B cell (primary cell): ENCODE results near the gene BMERB1. TPM values are rescaled to one million over a fixed set of nuclear protein-coding genes. Genes with fewer than 3 reads are reported as not detected.

Experiments
- ATAC-seq: fragments of 200-7000 bp; cut with Tn5 transposase; one replicate; pipeline ENCODE4 v1.10.0; 2021; ENCODE audit warnings: low read depth, mild to moderate bottlenecking, moderate number of reproducible peaks, moderate library complexity
- CTCF ChIA-PET: fragments of 350-600 bp; sonication (Branson Sonifier 250); formaldehyde crosslinking; loops from one replicate; lab custom pipeline; 2021; ENCODE audit warnings: antibody characterized with exemption, inconsistent platforms; lab: Charles Lee
- POLR2A ChIA-PET: fragments of 350-600 bp; sonication (Branson Sonifier 250); formaldehyde crosslinking; loops from one replicate; lab custom pipeline; 2021; ENCODE audit warnings: antibody characterized with exemption; lab: Charles Lee
- DNase-seq: peaks from one replicate; pipeline ENCODE4 v3.0.0; 2013
- H2AFZ ChIP-seq: 2 replicates; pipeline ENCODE4 v1.6.1; 2012; ENCODE audit warnings: mild to moderate bottlenecking, low read depth, low read length; ENCODE audit not compliant: insufficient read depth, poor library complexity, severe bottlenecking
- H3K27ac ChIP-seq, 2 donors: 1 replicate in 1 of 2; 2 replicates in 1 of 2; pipeline ENCODE4 v1.5.1; 2012 to 2013; ENCODE audit warnings: low read length in 2 of 2, mild to moderate bottlenecking in 2 of 2, moderate library complexity in 1 of 2
- H3K27me3 ChIP-seq, 4 experiments: fragments of 200-600 bp in 1 of 4; sonication (generic) in 1 of 4; replicated peaks in 1 of 4; 1 replicate in 2 of 4; 2 replicates in 2 of 4; pipeline versions ENCODE4 v1.6.1 to v1.7.0; 2013 to 2016; ENCODE audit warnings: low read length in 3 of 4, mild to moderate bottlenecking in 2 of 4, mixed read lengths in 1 of 4, moderate library complexity in 1 of 4; ENCODE audit not compliant: insufficient read depth in 4 of 4, control insufficient read depth in 3 of 4; ENCODE audit errors: control extremely low read depth in 1 of 4
- H3K36me3 ChIP-seq, 2 experiments: replicated peaks in 1 of 2; 1 replicate in 1 of 2; 2 replicates in 1 of 2; pipeline versions ENCODE4 v1.6.1 to v1.7.1; 2013; ENCODE audit warnings: low read length in 1 of 2; ENCODE audit not compliant: insufficient read depth in 2 of 2, control insufficient read depth in 1 of 2; ENCODE audit errors: control extremely low read depth in 1 of 2, extremely low read depth in 1 of 2
- H3K4me1 ChIP-seq, 2 donors: fragments of 200-600 bp in 1 of 2; sonication (generic) in 1 of 2; 1 replicate in 1 of 2; 2 replicates in 1 of 2; pipeline versions ENCODE4 v1.5.1 to v1.6.1; 2013 to 2017; ENCODE audit warnings: low read length in 2 of 2; ENCODE audit not compliant: control insufficient read depth in 2 of 2, insufficient read depth in 2 of 2
- H3K4me2 ChIP-seq: replicated peaks from 2 replicates; pipeline ENCODE3; 2012; ENCODE audit warnings: mild to moderate bottlenecking, low read depth, low read length; ENCODE audit not compliant: poor library complexity, severe bottlenecking
- H3K4me3 ChIP-seq, 5 experiments: fragments of 200-600 bp in 1 of 5; sonication (generic) in 1 of 5; 1 replicate in 3 of 5; 2 replicates in 2 of 5; pipeline versions ENCODE4 v1.5.1 to v1.7.0; 2011 to 2016; ENCODE audit warnings: low read length in 4 of 5, mild to moderate bottlenecking in 4 of 5, low read depth in 2 of 5, control low read depth in 1 of 5, moderate library complexity in 1 of 5; ENCODE audit not compliant: insufficient read depth in 1 of 5; ENCODE audit errors: control extremely low read depth in 1 of 5, extremely low read depth in 1 of 5
- H3K79me2 ChIP-seq: fragments of 200-600 bp; sonication (generic); one replicate; pipeline ENCODE4 v1.6.0; 2016; ENCODE audit warnings: low read length; ENCODE audit not compliant: control insufficient read depth, insufficient read depth
- H3K9ac ChIP-seq: fragments of 200-600 bp; sonication (generic); 2 replicates; pipeline ENCODE4 v1.6.1; 2017; ENCODE audit warnings: mild to moderate bottlenecking, low read length, moderate library complexity
- H3K9me3 ChIP-seq, 3 donors: one replicate each; pipeline versions ENCODE4 v1.6.1 to v1.7.1; 2013; ENCODE audit warnings: low read length in 2 of 3; ENCODE audit not compliant: control insufficient read depth in 2 of 3, insufficient read depth in 1 of 3; ENCODE audit errors: control extremely low read depth in 1 of 3
- H4K20me1 ChIP-seq: 2 replicates; pipeline ENCODE4 v1.6.0; 2012; ENCODE audit warnings: mild to moderate bottlenecking, low read length; ENCODE audit not compliant: insufficient read depth, control insufficient read depth, poor library complexity, severe bottlenecking
- H3K27ac Mint-ChIP-seq: one replicate; pipeline ENCODE4 v1.8.0; 2021; ENCODE audit warnings: mixed read lengths
- H3K27me3 Mint-ChIP-seq: one replicate; pipeline ENCODE4 v1.8.0; 2021; ENCODE audit warnings: mixed read lengths
- H3K4me1 Mint-ChIP-seq: one replicate; pipeline ENCODE4 v1.8.0; 2021; ENCODE audit warnings: mixed read lengths
- H3K4me3 Mint-ChIP-seq: one replicate; pipeline ENCODE4 v1.8.0; 2021; ENCODE audit warnings: mixed read lengths
- H3K9me3 Mint-ChIP-seq: one replicate; pipeline ENCODE4 v1.8.0; 2022; ENCODE audit warnings: mixed read lengths; ENCODE audit not compliant: insufficient read depth
- CTCF ChIP-seq: fragments of 200-600 bp; IDR thresholded peaks from one replicate; pipeline ENCODE4 v1.8.0; 2022; ENCODE audit warnings: antibody characterized with exemption, mild to moderate bottlenecking
- EZH2 ChIP-seq: IDR thresholded peaks from 2 replicates; pipeline ENCODE4 v1.6.1; 2012; ENCODE audit warnings: borderline replicate concordance, low read depth, mild to moderate bottlenecking, moderate library complexity, low read length; ENCODE audit not compliant: insufficient read depth, poor library complexity, severe bottlenecking
- WGBS: methylation state at CpG from one replicate; pipeline ENCODE4 v1.1.5; 2013; ENCODE audit warnings: missing lambda C conversion rate; ENCODE audit not compliant: insufficient coverage; 5-methylcytosine and 5-hydroxymethylcytosine counted together
- intact Hi-C: fragments of 100-400 bp; cut with micrococcal nuclease; formaldehyde crosslinking; loops from one replicate; pipeline ENCODE4 v1.10.0; 2022
- polyA plus RNA-seq: library from polyadenylated mRNA; depleted of rRNA; stranded (reverse); fragments of >200 nt; gene quantifications from 2 replicates; pipeline ENCODE4 v1.2.3, GENCODE V29; 2012
- total RNA-seq, 2 donors: library from RNA; stranded (reverse); fragments of 120-200 nt in 1 of 2; gene quantifications; 1 replicate in 1 of 2; 2 replicates in 1 of 2; pipeline versions ENCODE4 v1.2.3 to v1.2.4, GENCODE V29; 2013 to 2022

Gene BMERB1
- total and polyA plus RNA-seq, 2 donors (not counting 1 experiment from before 2014, with no cell fraction given): 2.2 to 11.2 TPM

GRCh38 chr16:15593235-15593634 is 158.8 kb downstream of the BMERB1 start:
- H3K4me1 Mint-ChIP-seq: peaks cover 62% of the 10 kb centered on the region
- peak overlapping the region; percentile 19 for H3K4me3 Mint-ChIP-seq
- DNase-seq (no peak), ATAC-seq (no peak)
- H3K4me1 ChIP-seq: peaks cover 20 to 46% of the 10 kb centered on the region in 2 donors
- WGBS: 97% methylated on average over 4 of the region's 9 CpGs
- H3K9ac ChIP-seq: no peak overlapping the region
- TF ChIP-seq CTCF (no peak), EZH2 (no peak)
- no peaks in the 10 kb centered on the region for H3K27me3 ChIP-seq
- no peaks in the 10 kb centered on the region for H3K9me3 Mint-ChIP-seq
- no peaks in the 10 kb centered on the region for H3K27me3 Mint-ChIP-seq
- H4K20me1 ChIP-seq: peaks cover 12% of the 10 kb centered on the region
- no peak overlapping the region for H2AFZ ChIP-seq
- H3K4me2 ChIP-seq: no peak overlapping the region
- H3K27ac Mint-ChIP-seq: peak overlapping the region; percentile 89
- peaks cover 0 to 62% of the 10 kb centered on the region in 2 experiments for H3K36me3 ChIP-seq
- ChIA-PET CTCF (interaction anchor here (1.0 to 1.9 kb wide), 3 partner anchors 10 to 166 kb away, joined by 3 to 5 read pairs (median 4); partner anchors contain the start of gene MARF1), POLR2A (interaction anchor here (0.6 to 3.5 kb wide), 2 partner anchors 17 to 49 kb away, joined by 4 to 33 read pairs; partner anchors contain the start of gene MARF1)
- intact Hi-C loops: loop anchor here (5.0 kb wide), 1 partner anchor 161 kb away; the partner anchor contains the start of gene BMERB1
- no peak overlapping the region for H3K4me3 ChIP-seq
- H3K9me3 ChIP-seq: peaks cover 0 to 3% (median 0%) of the 10 kb centered on the region in 3 donors
- H3K79me2 ChIP-seq: no peaks in the 10 kb centered on the region
- H3K27ac ChIP-seq: peak overlapping the region in 1 of 2 donors; percentile 46

DNA sequence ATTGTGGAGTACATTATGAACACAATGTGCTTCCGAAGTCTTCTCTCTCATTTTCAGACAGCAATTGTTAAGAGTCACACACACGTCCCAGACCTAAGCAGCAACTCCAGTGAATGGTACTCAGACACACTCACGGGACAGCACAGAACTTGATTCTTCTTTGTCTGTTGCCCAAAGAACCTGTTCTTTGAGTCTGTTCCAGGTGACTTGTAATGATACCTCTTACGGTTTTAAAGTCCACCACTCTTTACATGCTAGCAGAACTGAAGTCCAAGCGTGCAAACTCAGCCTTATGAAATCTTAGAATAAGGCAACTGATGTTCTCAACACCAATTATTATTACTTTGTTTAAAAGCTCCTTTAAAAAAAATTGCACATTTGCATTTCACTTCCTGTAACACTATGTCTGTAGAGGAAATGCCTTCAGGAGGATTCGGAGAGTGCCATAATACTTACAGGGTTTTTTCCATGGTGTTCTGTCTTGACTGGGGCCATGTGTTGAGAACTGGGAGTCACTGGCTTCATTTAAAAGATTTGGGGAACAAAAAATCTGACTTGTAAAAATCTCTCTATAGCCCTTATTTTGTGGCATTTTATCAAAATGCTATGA is 160.4 kb downstream of the BMERB1 start:
- TF ChIP-seq CTCF: no peak
- no peak for TF ChIP-seq EZH2
- WGBS: 95% methylated on average over 5 of the region's 6 CpGs
- no peak overlapping the region for H3K4me3 ChIP-seq
- H3K27me3 ChIP-seq: no peaks in the 10 kb centered on the region
- H3K79me2 ChIP-seq: no peaks in the 10 kb centered on the region
- H3K36me3 ChIP-seq: peaks cover 2 to 63% of the 10 kb centered on the region in 2 experiments
- H4K20me1 ChIP-seq: peaks cover 12% of the 10 kb centered on the region
- no peak overlapping the region for H2AFZ ChIP-seq
- H3K9ac ChIP-seq: no peak overlapping the region
- peak overlapping the region; percentile 38 to 42 for H3K27ac ChIP-seq
- H3K4me2 ChIP-seq: no peak overlapping the region
- H3K9me3 Mint-ChIP-seq: no peaks in the 10 kb centered on the region
- no peak overlapping the region for H3K4me3 Mint-ChIP-seq
- peaks cover 0 to 3% (median 0%) of the 10 kb centered on the region in 3 donors for H3K9me3 ChIP-seq
- peaks cover 52% of the 10 kb centered on the region for H3K4me1 Mint-ChIP-seq
- ATAC-seq: no peak
- intact Hi-C loops: loop anchor here (5.0 kb wide), 1 partner anchor 163 kb away; the partner anchor contains the start of gene BMERB1
- ChIA-PET CTCF (interaction anchor here (0.6 to 1.5 kb wide), 3 partner anchors 20 to 228 kb away, joined by 3 to 4 read pairs (median 3); partner anchors contain the start of gene MARF1), POLR2A (no interaction called here)
- H3K27ac Mint-ChIP-seq: peak overlapping the region; percentile 90
- DNase-seq: no peak
- H3K4me1 ChIP-seq: peaks cover 20 to 44% of the 10 kb centered on the region in 2 donors
- H3K27me3 Mint-ChIP-seq: no peaks in the 10 kb centered on the region
